Caco-2 (cell line): Measurements from ENCODE around the gene LHX2. TPM values are rescaled to one million over a fixed set of nuclear protein-coding genes. Genes with fewer than 3 reads are reported as not detected.

Experiments
- BruUV-seq: library from RNA; stranded (reverse); fragments of 400-500 nt; replicated peaks from 2 replicates; lab custom pipeline; 2021; lab: Mats Ljungman, UMichigan
- CTCF ChIA-PET: fragments of 300-600 bp; sonication (Branson Sonifier 250); formaldehyde crosslinking; loops from one replicate; lab custom pipeline; 2022; ENCODE audit warnings: antibody characterized with exemption; lab: Charles Lee
- POLR2A ChIA-PET: fragments of 300-600 bp; sonication (Branson Sonifier 250); formaldehyde crosslinking; loops from one replicate; lab custom pipeline; 2022; ENCODE audit warnings: antibody characterized with exemption; lab: Charles Lee
- DNase-seq, 2 experiments: peaks; one replicate each; pipeline versions ENCODE4 v3.0.0 to v3.0.0-alpha.2; 2020 to 2022
- H3K27me3 ChIP-seq: replicated peaks from 2 replicates; pipeline ENCODE4 v1.6.0; 2011; ENCODE audit warnings: low read length; ENCODE audit not compliant: control insufficient read depth, insufficient read depth
- H3K36me3 ChIP-seq: 2 replicates; pipeline ENCODE4 v1.5.1; 2011; ENCODE audit warnings: low read length; ENCODE audit not compliant: control insufficient read depth, insufficient read depth
- H3K4me1 ChIP-seq: fragments of 250-450 bp; sonication (Bioruptor Pico); 2 replicates; pipeline ENCODE4 v1.5.1; 2020; ENCODE audit warnings: mild to moderate bottlenecking
- H3K4me3 ChIP-seq: 2 replicates; pipeline ENCODE4 v1.5.1; 2011; ENCODE audit warnings: low read depth, mild to moderate bottlenecking, control low read depth, low read length
- H3K9me3 ChIP-seq: fragments of 250-450 bp; sonication (Bioruptor Pico); 2 replicates; pipeline ENCODE4 v1.5.1; 2020; ENCODE audit warnings: mild to moderate bottlenecking, moderate library complexity
- H3K27ac Mint-ChIP-seq: one replicate; pipeline ENCODE4 v1.8.0; 2022; ENCODE audit warnings: mixed read lengths; ENCODE audit not compliant: unreplicated experiment
- H3K27me3 Mint-ChIP-seq: one replicate; pipeline ENCODE4 v1.8.0; 2022; ENCODE audit warnings: mixed read lengths; ENCODE audit not compliant: insufficient read depth, unreplicated experiment
- H3K36me3 Mint-ChIP-seq: one replicate; pipeline ENCODE4 v1.8.0; 2022; ENCODE audit warnings: mild to moderate bottlenecking, mixed read lengths; ENCODE audit not compliant: insufficient read depth, unreplicated experiment
- H3K4me1 Mint-ChIP-seq: one replicate; pipeline ENCODE4 v1.8.0; 2022; ENCODE audit warnings: low read depth, mixed read lengths; ENCODE audit not compliant: unreplicated experiment
- H3K4me3 Mint-ChIP-seq: one replicate; pipeline ENCODE4 v1.8.0; 2022; ENCODE audit warnings: mild to moderate bottlenecking, moderate library complexity, mixed read lengths; ENCODE audit not compliant: unreplicated experiment
- H3K9me3 Mint-ChIP-seq: one replicate; pipeline ENCODE4 v1.8.0; 2022; ENCODE audit warnings: mixed read lengths; ENCODE audit not compliant: unreplicated experiment
- CTCF ChIP-seq, 2 experiments: fragments of 200-600 bp in 1 of 2; IDR thresholded peaks; 1 replicate in 1 of 2; 2 replicates in 1 of 2; pipeline versions ENCODE4 v1.5.1 to v1.8.0; 2011 to 2022; ENCODE audit warnings: antibody characterized with exemption in 1 of 2, control low read depth in 1 of 2, inconsistent platforms in 1 of 2, low read depth in 1 of 2, low read length in 1 of 2, mild to moderate bottlenecking in 1 of 2, moderate library complexity in 1 of 2; ENCODE audit not compliant: insufficient read depth in 1 of 2, severe bottlenecking in 1 of 2, unreplicated experiment in 1 of 2
- intact Hi-C: fragments of 100-400 bp; cut with micrococcal nuclease; formaldehyde crosslinking; loops from one replicate; pipeline ENCODE4 v1.10.0; 2022; ENCODE audit not compliant: unreplicated experiment
- total RNA-seq: library from RNA; stranded (reverse); gene quantifications from 2 replicates; pipeline ENCODE4 v1.2.3, GENCODE V29; 2022

LHX2 gene
- total RNA-seq, 1 experiment from 2014 or later, result 4.0 TPM

- H3K4me1 Mint-ChIP-seq, result peaks cover 5% of the 10 kb centered on the region
- H3K27ac Mint-ChIP-seq, result no peak overlapping the region
- H3K9me3 ChIP-seq, result no peaks in the 10 kb centered on the region
- no peak for TF ChIP-seq CTCF (IDR thresholded peaks at IDR 0.05; ENCODE audit: insufficient read depth in 1 of 2, low read depth in 1 of 2, low read length in 1 of 2, severe bottlenecking in 1 of 2, unreplicated experiment in 1 of 2)
- POLR2A ChIA-PET, result no interaction called here
- H3K36me3 Mint-ChIP-seq, result no peaks in the 10 kb centered on the region
- no peaks in the 10 kb centered on the region for H3K36me3 ChIP-seq
- DNase-seq, result no peak
- H3K27me3 Mint-ChIP-seq, result peaks cover 44% of the 10 kb centered on the region
- peaks cover 11% of the 10 kb centered on the region for H3K27me3 ChIP-seq
- intact Hi-C loops, result no loop called here
- H3K4me3 Mint-ChIP-seq, result no peak overlapping the region
- no TSS peak for BruUV-seq
- 0 out of 2 replicates have a peak, but pooled peaks cover 6% of the 10 kb centered on the region for H3K4me1 ChIP-seq
- no peak overlapping the region for H3K4me3 ChIP-seq
- H3K9me3 Mint-ChIP-seq, result no peaks in the 10 kb centered on the region
- CTCF ChIA-PET, result no interaction called here
These were observed 14.7 kb upstream of the LHX2 start for GRCh38 chr9:123996731-123997421.

GRCh38 chr9:123997665-123998277, 13.8 kb upstream of the LHX2 start:
- Mint-ChIP-seq H3K27ac (no peak overlapping the region), H3K27me3 (peaks cover 50% of the 10 kb centered on the region), H3K9me3 (no peaks in the 10 kb centered on the region), H3K36me3 (no peaks in the 10 kb centered on the region), H3K4me1 (peaks cover 5% of the 10 kb centered on the region), H3K4me3 (no peak overlapping the region)
- no TSS peak for BruUV-seq
- intact Hi-C loops, result no loop called here
- CTCF ChIA-PET, result no interaction called here
- no peak for DNase-seq
- no peak overlapping the region for H3K4me3 ChIP-seq
- H3K27me3 ChIP-seq, result peaks cover 11% of the 10 kb centered on the region
- H3K36me3 ChIP-seq, result no peaks in the 10 kb centered on the region
- TF ChIP-seq CTCF (IDR thresholded peaks at IDR 0.05; ENCODE audit: insufficient read depth in 1 of 2, low read depth in 1 of 2, low read length in 1 of 2, severe bottlenecking in 1 of 2, unreplicated experiment in 1 of 2), result no peak
- 0 out of 2 replicates have a peak, but pooled peaks cover 6% of the 10 kb centered on the region for H3K4me1 ChIP-seq
- H3K9me3 ChIP-seq, result no peaks in the 10 kb centered on the region
- POLR2A ChIA-PET, result no interaction called here

- Histone ChIP-seq H3K4me3 (no peak overlapping the region), H3K36me3 (no peaks in the 10 kb centered on the region), H3K4me1 (0 out of 2 replicates have a peak, but pooled peaks cover 6% of the 10 kb centered on the region), H3K9me3 (no peaks in the 10 kb centered on the region), H3K27me3 (peaks cover 11% of the 10 kb centered on the region)
- DNase-seq, result no peak
- H3K9me3 Mint-ChIP-seq, result no peaks in the 10 kb centered on the region
- no peaks in the 10 kb centered on the region for H3K36me3 Mint-ChIP-seq
- H3K27me3 Mint-ChIP-seq, result peaks cover 53% of the 10 kb centered on the region
- peaks cover 5% of the 10 kb centered on the region for H3K4me1 Mint-ChIP-seq
- intact Hi-C loops, result no loop called here
- POLR2A ChIA-PET, result no interaction called here
- no peak overlapping the region for H3K27ac Mint-ChIP-seq
- H3K4me3 Mint-ChIP-seq, result peak overlapping the region; percentile 94
- no peak for TF ChIP-seq CTCF (IDR thresholded peaks at IDR 0.05; ENCODE audit: insufficient read depth in 1 of 2, low read depth in 1 of 2, low read length in 1 of 2, severe bottlenecking in 1 of 2, unreplicated experiment in 1 of 2)
- CTCF ChIA-PET, result no interaction called here
- BruUV-seq, result no TSS peak
These were observed 13.2 kb upstream of the LHX2 start for GRCh38 chr9:123998278-123998925.
